SH-SY5Y (cell line): ENCODE results near the gene KCNK4.

Experiments used
- GATA2 ChIP-seq: IDR thresholded peaks from 2 replicates; pipeline ENCODE4 v1.6.1; 2011; ENCODE audit warnings: mild to moderate bottlenecking, low read depth, low read length
- GATA3 ChIP-seq: IDR thresholded peaks from 2 replicates; pipeline ENCODE4 v1.6.1; 2011; ENCODE audit warnings: low read depth, mild to moderate bottlenecking, low read length, moderate library complexity

DNA sequence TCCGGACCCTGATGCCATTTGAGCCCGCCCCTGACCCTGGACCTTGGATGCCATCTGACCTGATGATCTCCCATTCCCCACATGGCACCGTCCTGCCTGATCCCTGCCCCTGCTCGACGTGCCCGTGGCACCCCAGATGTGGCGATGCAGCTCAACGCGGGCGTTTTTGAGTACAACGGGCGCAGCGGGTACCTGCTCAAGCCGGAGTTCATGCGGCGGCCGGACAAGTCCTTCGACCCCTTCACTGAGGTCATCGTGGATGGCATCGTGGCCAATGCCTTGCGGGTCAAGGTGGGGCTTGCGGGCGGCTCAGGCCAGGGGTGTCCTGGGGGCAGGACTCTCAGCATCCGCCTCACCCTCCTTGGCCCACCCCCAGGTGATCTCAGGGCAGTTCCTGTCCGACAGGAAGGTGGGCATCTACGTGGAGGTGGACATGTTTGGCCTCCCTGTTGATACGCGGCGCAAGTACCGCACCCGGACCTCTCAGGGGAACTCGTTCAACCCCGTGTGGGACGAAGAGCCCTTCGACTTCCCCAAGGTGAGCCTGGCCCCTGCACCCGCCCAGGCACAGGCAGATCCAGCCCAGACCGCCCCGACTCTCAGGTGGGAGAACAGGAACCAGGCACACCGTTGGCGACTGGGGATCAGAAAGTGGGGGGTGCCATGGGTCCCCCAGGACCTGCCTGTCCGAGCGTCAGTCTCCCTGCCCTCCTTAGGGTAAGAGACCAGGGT lies 28.7 kb upstream of the KCNK4 start:
- TF ChIP-seq GATA2 (no peak), GATA3 (no peak)
